ENCODE data around the gene MLXIP. TPM values are rescaled to one million over a fixed set of nuclear protein-coding genes. Genes with fewer than 3 reads are reported as not detected.

The MLXIP gene
- total and polyA plus RNA-seq, 9 of the 15 experiments (the other 6 are each of a cell fraction or from before 2014, with no cell fraction given): 2.2 to 66.3 (median 18.1) TPM

GRCh38 chr12:122097927-122098756, 19.6 kb downstream of the MLXIP start (continued):
- TF ChIP-seq ZNF740 (CRISPR knock-in tag; IDR thresholded peaks at IDR 0.05) (no peak), ZNF740 (tag; IDR thresholded peaks at IDR 0.05) (no peak; a peak in 1 of 4 replicates), TAF9B (IDR thresholded peaks at IDR 0.05; ENCODE audit: partially characterized antibody) (no peak), ZNF280B (CRISPR knock-in tag; IDR thresholded peaks at IDR 0.05) (no peak), KDM4B (IDR thresholded peaks at IDR 0.05; ENCODE audit: borderline replicate concordance in 2 of 2, low read depth in 1 of 2) (no peak), ETV5 (CRISPR knock-in tag; IDR thresholded peaks at IDR 0.05; ENCODE audit: low read depth) (peak; percentile 68; the same call in 1 of the 2 replicates), ZC3H8 (IDR thresholded peaks at IDR 0.05) (no peak), PHF8 (IDR thresholded peaks at IDR 0.05; ENCODE audit: borderline replicate concordance, low read length) (no peak; the same call in 1 of the 2 replicates), E2F5 (CRISPR knock-in tag; IDR thresholded peaks at IDR 0.05) (no peak), MNT (conservative IDR thresholded peaks at IDR 0.05) (peak; percentile 31 to 85; a peak in 3 of 4 replicates), HMGN3 (IDR thresholded peaks at IDR 0.05; ENCODE audit: borderline replicate concordance, extremely low read depth, insufficient read length, low read depth, low read length) (peak; percentile 59), ZNF584 (CRISPR knock-in tag; IDR thresholded peaks at IDR 0.05; ENCODE audit: low read depth) (peak; percentile 60), CBX1 (IDR thresholded peaks at IDR 0.05; ENCODE audit: low read depth) (no peak), ZNF766 (CRISPR knock-in tag; conservative IDR thresholded peaks at IDR 0.05) (peak; percentile 38; the same call in 1 of the 2 replicates), SIN3A (IDR thresholded peaks at IDR 0.05; ENCODE audit: borderline replicate concordance in 2 of 2, control insufficient read depth in 1 of 2, low read depth in 2 of 2, low read length in 2 of 2) (peak in 1 of 2 experiments; percentile 5; a peak in 1 of 4 replicates), TCF7 (IDR thresholded peaks at IDR 0.05; ENCODE audit: borderline replicate concordance) (no peak)
- TF ChIP-seq, protein P1, sequence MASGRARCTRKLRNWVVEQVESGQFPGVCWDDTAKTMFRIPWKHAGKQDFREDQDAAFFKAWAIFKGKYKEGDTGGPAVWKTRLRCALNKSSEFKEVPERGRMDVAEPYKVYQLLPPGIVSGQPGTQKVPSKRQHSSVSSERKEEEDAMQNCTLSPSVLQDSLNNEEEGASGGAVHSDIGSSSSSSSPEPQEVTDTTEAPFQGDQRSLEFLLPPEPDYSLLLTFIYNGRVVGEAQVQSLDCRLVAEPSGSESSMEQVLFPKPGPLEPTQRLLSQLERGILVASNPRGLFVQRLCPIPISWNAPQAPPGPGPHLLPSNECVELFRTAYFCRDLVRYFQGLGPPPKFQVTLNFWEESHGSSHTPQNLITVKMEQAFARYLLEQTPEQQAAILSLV (tag; IDR thresholded peaks at IDR 0.05): no peak
- TF ChIP-seq, protein P2, sequence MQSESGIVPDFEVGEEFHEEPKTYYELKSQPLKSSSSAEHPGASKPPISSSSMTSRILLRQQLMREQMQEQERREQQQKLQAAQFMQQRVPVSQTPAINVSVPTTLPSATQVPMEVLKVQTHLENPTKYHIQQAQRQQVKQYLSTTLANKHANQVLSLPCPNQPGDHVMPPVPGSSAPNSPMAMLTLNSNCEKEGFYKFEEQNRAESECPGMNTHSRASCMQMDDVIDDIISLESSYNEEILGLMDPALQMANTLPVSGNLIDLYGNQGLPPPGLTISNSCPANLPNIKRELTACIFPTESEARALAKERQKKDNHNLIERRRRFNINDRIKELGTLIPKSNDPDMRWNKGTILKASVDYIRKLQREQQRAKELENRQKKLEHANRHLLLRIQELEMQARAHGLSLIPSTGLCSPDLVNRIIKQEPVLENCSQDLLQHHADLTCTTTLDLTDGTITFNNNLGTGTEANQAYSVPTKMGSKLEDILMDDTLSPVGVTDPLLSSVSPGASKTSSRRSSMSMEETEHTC (IDR thresholded peaks at IDR 0.05): no peak

Measured in K562 (cell line).